LNCaP clone FGC (cell line): ENCODE results near the gene PRDM16.
"Not testable (repeated sequence)": the region's sequence is repeated elsewhere in the genome, so short reads cannot be mapped to it uniquely, and the experiment has no call there.

ENCODE experiments used
- DNase-seq: peaks from one replicate; pipeline ENCODE4 v3.0.0-alpha.2; 2011; ENCODE audit warnings: low read depth
- H3K4me3 ChIP-seq: 2 replicates; pipeline ENCODE4 v1.5.1; 2011; ENCODE audit warnings: mild to moderate bottlenecking, low read depth, low read length, control low read depth
- CTCF ChIP-seq: IDR thresholded peaks from 2 replicates; pipeline ENCODE4 v1.5.1; 2012; ENCODE audit warnings: mild to moderate bottlenecking; ENCODE audit not compliant: control insufficient read depth, insufficient read depth; ENCODE audit errors: extremely low read depth

The PRDM16 gene

GRCh38 chr1:3087049-3087448, 18.0 kb downstream of the PRDM16 start:
- no peak overlapping the region for H3K4me3 ChIP-seq
- TF ChIP-seq CTCF: no peak
- no peak for DNase-seq

- DNase-seq, H3K4me3 ChIP-seq: not testable (repeated sequence)
These were observed 19.1 kb downstream of the PRDM16 start for GRCh38 chr1:3087946-3088668.

GRCh38 chr1:3089490-3089889, 20.5 kb downstream of the PRDM16 start:
- no peak for TF ChIP-seq CTCF
- H3K4me3 ChIP-seq: no peak overlapping the region
- no peak for DNase-seq

- no peak for TF ChIP-seq CTCF
- H3K4me3 ChIP-seq: no peak overlapping the region
- no peak for DNase-seq
These were observed 22.3 kb downstream of the PRDM16 start for GRCh38 chr1:3091334-3091733.

GRCh38 chr1:3092530-3092929, 23.5 kb downstream of the PRDM16 start:
- TF ChIP-seq CTCF: no peak
- no peak overlapping the region for H3K4me3 ChIP-seq
- no peak for DNase-seq

GRCh38 chr1:3093898-3094626, 25.1 kb downstream of the PRDM16 start:
- DNase-seq: no peak
- TF ChIP-seq CTCF: no peak
- H3K4me3 ChIP-seq: no peak overlapping the region

GRCh38 chr1:3094863-3095780, 26.1 kb downstream of the PRDM16 start:
- no peak overlapping the region for H3K4me3 ChIP-seq
- no peak for DNase-seq
- no peak for TF ChIP-seq CTCF
